ENCODE data around the gene MPI. TPM values are rescaled to one million over a fixed set of nuclear protein-coding genes. Genes with fewer than 3 reads are reported as not detected.

The MPI gene
- total and polyA plus RNA-seq, 10 of the 15 experiments (the other 5 are each of a cell fraction or from before 2014, with no cell fraction given), result 35.6 to 93.9 (median 44.1) TPM

- ChIA-PET CTCF (interaction anchor here (1.2 to 5.9 kb wide), 6 partner anchors 11 to 79 kb away, joined by 4 to 76 read pairs (median 10); partner anchors contain the start of gene ULK3), POLR2A (interaction anchor here (0.7 to 5.8 kb wide), 10 partner anchors 13 to 364 kb away, joined by 3 to 80 read pairs (median 4); partner anchors contain the start of gene FAM219B), RAD21 (ENCODE audit: unreplicated experiment) (interaction anchor here (1.9 to 5.6 kb wide), 2 partner anchors 14 to 45 kb away, joined by 11 to 53 read pairs; no protein-coding TSS in a partner anchor), SMC1A (ENCODE audit: uncharacterized antibody, unreplicated experiment) (interaction anchor here (0.7 to 7.5 kb wide), 5 partner anchors 13 to 221 kb away, joined by 3 to 120 read pairs (median 3); partner anchors contain the start of gene FAM219B)
- Histone ChIP-seq H3K4me2 (ENCODE audit: control insufficient read depth, insufficient read depth) (no peak overlapping the region), H4K20me1 (ENCODE audit: control insufficient read depth, insufficient read depth) (no peaks in the 10 kb centered on the region), H3K36me3 (ENCODE audit: control insufficient read depth in 2 of 2, insufficient read depth in 2 of 2, low read length in 1 of 2) (peaks cover 19 to 25% of the 10 kb centered on the region in 2 experiments; a peak in 3 of 4 replicates), H3K9ac (ENCODE audit: control insufficient read depth, insufficient read depth, low read length) (no peak overlapping the region), H2AFZ (ENCODE audit: control insufficient read depth, low read depth, low read length) (no peak overlapping the region), H3K4me1 (ENCODE audit: control insufficient read depth, insufficient read depth, low read length) (peaks cover 46% of the 10 kb centered on the region), H3K9me3 (replicated peaks; ENCODE audit: control insufficient read depth, insufficient read depth, low read length) (no peaks in the 10 kb centered on the region), H3K79me2 (ENCODE audit: control insufficient read depth, insufficient read depth, low read length) (peaks cover 34% of the 10 kb centered on the region), H3K4me3 (no peak overlapping the region), H3K27ac (ENCODE audit: control insufficient read depth, insufficient read depth) (peak overlapping the region; percentile 61), H3K27me3 (replicated peaks in 1 of 2; ENCODE audit: control insufficient read depth in 2 of 2, insufficient read depth in 2 of 2, low read length in 1 of 2) (no peaks in the 10 kb centered on the region)
- in situ Hi-C loops (cut with MboI) (no loop called here), intact Hi-C loops (cut with micrococcal nuclease; ENCODE audit: unreplicated experiment) (loop anchor here (2.0 to 5.0 kb wide), 2 partner anchors 15 to 46 kb away; no protein-coding TSS in a partner anchor)
- no TSS peak for BruUV-seq (replicated peaks)
- 74% methylated on average over 2 of the region's 2 CpGs for WGBS (ENCODE audit: insufficient coverage, insufficient replicate concordance, low lambda C conversion rate, missing lambda C conversion rate)
- FAIRE-seq (no peak), DNase-seq (ENCODE audit: low read depth, low spot score) (no peak), ATAC-seq (no peak)
- no peak for TF ChIP-seq SMC3 (IDR thresholded peaks at IDR 0.05; ENCODE audit: borderline replicate concordance, low read length)
- no peak for TF ChIP-seq ZNF217 (IDR thresholded peaks at IDR 0.05)
- TF ChIP-seq POLR2AphosphoS2 (IDR thresholded peaks at IDR 0.05; ENCODE audit: low read depth, low read length), result no peak
- TF ChIP-seq HDAC6 (IDR thresholded peaks at IDR 0.05; ENCODE audit: unreplicated experiment), result no peak
- TF ChIP-seq TCF12 (IDR thresholded peaks at IDR 0.05; ENCODE audit: low read depth, low read length), result no peak
- TF ChIP-seq NFIC (IDR thresholded peaks at IDR 0.05; ENCODE audit: low read depth, low read length), result no peak
- no peak for TF ChIP-seq GABPA (IDR thresholded peaks at IDR 0.05; ENCODE audit: low read depth)
- TF ChIP-seq CEBPZ (IDR thresholded peaks at IDR 0.05; ENCODE audit: low read depth, low read length), result no peak
- TF ChIP-seq JUNB (IDR thresholded peaks at IDR 0.05), result no peak
- TF ChIP-seq BCL3 (IDR thresholded peaks at IDR 0.05; ENCODE audit: borderline replicate concordance, insufficient read depth, low read depth, low read length, poor library complexity, severe bottlenecking), result no peak
- TF ChIP-seq ZNF592 (IDR thresholded peaks at IDR 0.05), result no peak
- no peak for TF ChIP-seq KAT2A (conservative IDR thresholded peaks at IDR 0.05; ENCODE audit: control insufficient read depth, low read depth, low read length)
- no peak for TF ChIP-seq NRF1 (conservative IDR thresholded peaks at IDR 0.05; ENCODE audit: low read depth, low read length)
- no peak for TF ChIP-seq DPF2 (IDR thresholded peaks at IDR 0.05)
- TF ChIP-seq LARP7 (IDR thresholded peaks at IDR 0.05), result no peak
Observed at GRCh38 chr15:74855857-74856256, 34.0 kb upstream of the MPI start.

All from GM12878 (cell line).